Left ventricle myocardium inferior (tissue), 1 donor: ENCODE data around the gene NMT1. TPM values are rescaled to one million over a fixed set of nuclear protein-coding genes. Genes with fewer than 3 reads are reported as not detected.
A peak's percentile ranks its signal among the peaks of the same experiment; 100 is the strongest.

ENCODE experiments used
- DNase-seq: peaks from one replicate; pipeline ENCODE4 v3.0.0-alpha.2; 2020
- H3K27ac ChIP-seq: fragments of 200-600 bp; replicated peaks from 2 replicates; pipeline ENCODE4 v1.8.0; 2021
- H3K27me3 ChIP-seq: fragments of 200-600 bp; 2 replicates; pipeline ENCODE4 v1.8.0; 2021; ENCODE audit warnings: low read depth
- H3K36me3 ChIP-seq: fragments of 200-600 bp; 2 replicates; pipeline ENCODE4 v1.8.0; 2021
- H3K4me1 ChIP-seq: fragments of 200-600 bp; 2 replicates; pipeline ENCODE4 v1.8.0; 2021
- H3K4me3 ChIP-seq: fragments of 200-600 bp; 2 replicates; pipeline ENCODE4 v1.8.0; 2021; ENCODE audit warnings: mild to moderate bottlenecking, moderate library complexity
- H3K9me3 ChIP-seq: fragments of 200-600 bp; replicated peaks from 2 replicates; pipeline ENCODE4 v1.8.0; 2021
- intact Hi-C: fragments of 100-400 bp; cut with micrococcal nuclease; formaldehyde crosslinking; loops from one replicate; pipeline ENCODE4 v1.11.0; 2022
- total RNA-seq: library from RNA; stranded (reverse); fragmentation: NEBNext Ultra II Directional; extraction: Animal tissue kit (Norgen Biotek cat#: 25700); gene quantifications from one replicate; pipeline ENCODE4 v1.2.1, GENCODE V29; 2021
- TF ChIP-seq, protein P1 (sequence below): fragments of 200-600 bp; IDR thresholded peaks from 2 replicates; pipeline ENCODE4 v1.8.0; 2021; ENCODE audit warnings: antibody characterized with exemption, mild to moderate bottlenecking, borderline replicate concordance
- donor health status: DM: no; HTN: yes; CAD: no; lungs with severe emphysema.

NMT1 gene
- total RNA-seq, 1 donor from 2014 or later = 86.0 TPM

DNA sequence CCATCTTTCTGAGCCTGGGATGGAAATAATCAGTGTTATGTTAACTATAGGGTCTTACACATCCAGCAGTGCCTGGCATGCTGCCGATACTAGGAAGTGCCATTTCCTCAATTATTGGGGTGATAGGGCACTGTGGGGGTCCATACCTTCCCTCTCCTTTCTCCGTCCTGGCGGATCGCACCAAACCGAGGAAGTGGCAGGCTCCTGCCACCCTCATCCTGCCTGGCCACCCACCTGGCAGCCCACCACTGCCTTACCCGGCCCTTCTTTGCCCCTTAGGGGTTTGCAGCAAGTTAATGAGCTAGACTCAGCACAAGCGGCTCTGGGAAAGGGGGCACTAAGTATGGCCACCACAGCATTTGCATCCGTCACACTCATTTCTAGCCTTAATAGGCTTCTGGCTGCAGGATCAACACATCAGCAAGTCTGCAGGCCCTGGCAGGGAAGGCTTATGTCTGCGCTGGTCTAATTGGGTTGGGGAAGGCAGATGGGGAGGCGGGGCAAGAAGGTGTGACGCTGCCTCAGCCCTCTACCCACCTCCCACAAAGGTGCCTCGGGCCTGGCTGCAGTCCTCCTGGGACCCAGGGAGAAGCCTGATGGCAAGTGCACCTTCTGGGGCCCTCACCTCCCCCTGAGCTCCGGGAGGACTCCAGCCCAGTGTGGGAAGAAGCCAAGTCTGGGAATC is 38.3 kb upstream of the NMT1 start:
- peak overlapping the region; percentile 82 for H3K27ac ChIP-seq
- H3K4me3 ChIP-seq = no peak overlapping the region
- DNase-seq = no peak
- H3K27me3 ChIP-seq = peaks cover 5% of the 10 kb centered on the region
- TF ChIP-seq, protein P1, sequence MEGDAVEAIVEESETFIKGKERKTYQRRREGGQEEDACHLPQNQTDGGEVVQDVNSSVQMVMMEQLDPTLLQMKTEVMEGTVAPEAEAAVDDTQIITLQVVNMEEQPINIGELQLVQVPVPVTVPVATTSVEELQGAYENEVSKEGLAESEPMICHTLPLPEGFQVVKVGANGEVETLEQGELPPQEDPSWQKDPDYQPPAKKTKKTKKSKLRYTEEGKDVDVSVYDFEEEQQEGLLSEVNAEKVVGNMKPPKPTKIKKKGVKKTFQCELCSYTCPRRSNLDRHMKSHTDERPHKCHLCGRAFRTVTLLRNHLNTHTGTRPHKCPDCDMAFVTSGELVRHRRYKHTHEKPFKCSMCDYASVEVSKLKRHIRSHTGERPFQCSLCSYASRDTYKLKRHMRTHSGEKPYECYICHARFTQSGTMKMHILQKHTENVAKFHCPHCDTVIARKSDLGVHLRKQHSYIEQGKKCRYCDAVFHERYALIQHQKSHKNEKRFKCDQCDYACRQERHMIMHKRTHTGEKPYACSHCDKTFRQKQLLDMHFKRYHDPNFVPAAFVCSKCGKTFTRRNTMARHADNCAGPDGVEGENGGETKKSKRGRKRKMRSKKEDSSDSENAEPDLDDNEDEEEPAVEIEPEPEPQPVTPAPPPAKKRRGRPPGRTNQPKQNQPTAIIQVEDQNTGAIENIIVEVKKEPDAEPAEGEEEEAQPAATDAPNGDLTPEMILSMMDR = no peak
- H3K36me3 ChIP-seq = peaks cover 8% of the 10 kb centered on the region
- H3K4me1 ChIP-seq = peaks cover 46% of the 10 kb centered on the region
- H3K9me3 ChIP-seq = no peaks in the 10 kb centered on the region
- intact Hi-C loops = no loop called here

DNA sequence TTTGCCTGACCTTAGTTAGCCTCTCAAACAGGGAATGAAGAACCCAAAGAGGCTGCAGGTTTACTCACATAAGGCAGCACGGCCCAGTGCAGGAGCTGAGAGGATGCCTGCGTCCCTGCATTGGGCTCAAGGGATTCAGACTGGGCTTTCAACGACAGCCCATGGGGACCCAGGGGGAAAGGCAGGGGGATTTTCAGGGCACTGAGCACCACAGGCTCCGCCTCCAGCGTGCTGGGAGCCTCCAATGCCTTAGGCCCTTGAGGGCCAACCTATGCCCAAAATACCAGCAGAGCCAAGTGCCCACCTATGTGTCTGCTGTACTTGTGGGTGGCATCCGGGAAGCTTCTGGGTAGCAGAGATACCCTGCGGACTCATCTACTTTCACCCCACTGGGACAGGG is 32.0 kb upstream of the NMT1 start:
- Histone ChIP-seq H3K4me1 (peaks cover 3% of the 10 kb centered on the region), H3K36me3 (peaks cover 62% of the 10 kb centered on the region)

DNA sequence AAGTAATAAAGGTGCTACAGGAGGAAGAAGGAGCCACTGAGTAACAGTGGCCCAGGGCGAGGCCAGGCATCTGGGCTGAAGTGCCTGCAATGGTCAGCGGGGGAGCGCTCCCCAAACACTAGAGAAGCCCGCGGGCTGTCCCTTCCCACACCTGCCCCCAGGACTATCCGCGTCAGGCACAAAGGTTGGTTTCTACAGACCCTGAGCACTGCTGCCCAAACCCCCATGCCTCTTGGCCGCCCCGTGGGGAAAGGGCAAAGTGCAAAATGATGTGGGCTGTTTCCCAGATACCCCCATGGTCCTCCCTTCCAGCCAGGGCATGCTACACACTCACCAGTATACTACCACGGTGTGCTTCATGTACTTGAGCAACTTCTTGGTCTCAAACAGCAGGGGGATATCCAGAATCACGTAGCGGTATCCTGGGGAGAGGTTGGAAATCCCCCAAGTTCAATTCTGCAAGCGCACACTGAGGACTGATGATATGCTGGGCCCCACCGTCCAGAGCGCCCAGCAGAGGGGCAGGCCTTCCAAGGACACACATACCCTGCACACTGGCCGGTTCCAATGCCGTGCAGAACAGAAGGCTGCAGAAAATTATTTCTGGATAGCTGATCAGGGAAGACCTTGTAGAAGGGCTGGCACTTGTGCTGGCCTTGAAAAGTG is 31.2 kb upstream of the NMT1 start:
- peaks cover 3% of the 10 kb centered on the region for H3K4me1 ChIP-seq
- no peaks in the 10 kb centered on the region for H3K9me3 ChIP-seq
- intact Hi-C loops = no loop called here
- DNase-seq = no peak
- H3K36me3 ChIP-seq = peaks cover 68% of the 10 kb centered on the region
- H3K27ac ChIP-seq = no peak overlapping the region
- no peaks in the 10 kb centered on the region for H3K27me3 ChIP-seq
- TF ChIP-seq, protein P1 = no peak
- H3K4me3 ChIP-seq = no peak overlapping the region

More for the DNA sequence above, 32.0 kb upstream of the NMT1 start:
- DNase-seq = no peak
- intact Hi-C loops = no loop called here
- Histone ChIP-seq H3K4me3 (no peak overlapping the region), H3K27ac (no peak overlapping the region), H3K9me3 (no peaks in the 10 kb centered on the region), H3K27me3 (no peaks in the 10 kb centered on the region)
- TF ChIP-seq, protein P1 = no peak

DNA sequence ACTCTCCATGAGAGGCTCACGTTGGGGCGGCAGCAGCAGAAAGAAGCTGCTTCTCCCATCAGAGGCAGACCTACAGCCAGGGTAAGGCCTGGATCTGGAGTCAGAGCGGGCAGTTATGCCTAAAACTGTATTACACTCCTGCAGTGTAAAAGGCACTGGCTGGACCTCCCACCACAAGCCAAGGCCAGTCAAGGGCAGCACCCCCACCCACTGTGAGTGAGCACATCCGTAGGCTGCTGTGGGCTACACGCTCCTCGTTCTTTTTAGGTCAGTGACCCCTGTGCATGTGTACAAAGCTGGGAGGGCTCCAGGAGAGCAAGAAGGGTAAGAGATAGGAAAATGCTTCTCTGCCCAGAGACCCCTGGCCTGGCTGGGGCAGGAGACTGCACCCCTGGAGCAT is 30.4 kb upstream of the NMT1 start:
- Histone ChIP-seq H3K4me1 (peaks cover 3% of the 10 kb centered on the region), H3K4me3 (no peak overlapping the region), H3K9me3 (no peaks in the 10 kb centered on the region), H3K27me3 (no peaks in the 10 kb centered on the region), H3K27ac (no peak overlapping the region), H3K36me3 (peaks cover 68% of the 10 kb centered on the region)
- TF ChIP-seq, protein P1 = no peak
- DNase-seq = no peak
- intact Hi-C loops = no loop called here

DNA sequence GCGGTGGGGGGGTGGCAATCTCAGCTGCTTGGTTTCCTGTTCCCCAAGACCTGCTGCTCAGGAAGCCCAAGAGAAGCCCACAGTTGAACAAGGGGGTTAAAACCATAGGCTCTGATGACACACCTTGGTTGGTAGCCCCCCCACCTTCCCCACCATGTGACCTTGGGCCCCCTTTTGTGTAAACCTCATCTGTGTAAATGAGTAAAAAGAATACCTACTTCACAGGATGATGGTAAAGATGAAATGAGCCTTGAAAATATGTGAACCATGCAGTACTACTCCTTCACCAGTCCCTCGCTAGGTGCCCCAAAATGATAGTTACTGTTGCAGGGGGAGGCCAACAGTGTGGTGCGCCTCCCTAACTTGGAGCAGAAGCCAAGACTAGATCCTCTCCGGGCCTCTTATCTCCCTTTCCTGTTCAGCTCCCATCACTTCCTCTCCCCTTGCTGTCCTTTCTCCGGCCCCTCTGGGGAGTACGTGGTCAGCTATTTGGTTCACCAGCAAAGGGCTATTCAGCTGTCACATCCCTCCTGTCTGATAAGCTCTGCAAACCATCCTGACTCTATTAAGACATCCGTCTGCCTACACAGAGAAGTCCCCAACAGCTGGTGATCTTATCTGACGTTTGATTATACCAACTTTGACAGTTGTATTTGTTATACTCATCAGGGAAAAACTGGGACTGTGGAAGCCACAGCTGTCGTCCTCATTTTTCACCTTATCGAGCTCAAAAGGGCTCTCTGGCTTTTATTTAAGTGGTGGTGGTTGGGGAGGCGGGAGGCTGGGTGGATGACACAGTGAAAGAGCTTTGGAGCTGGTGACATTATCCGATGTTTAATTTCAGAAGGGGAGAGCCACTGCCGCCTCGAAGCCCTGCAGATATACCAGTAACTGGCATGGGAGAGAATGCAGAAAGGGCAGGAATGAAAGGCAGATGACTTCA is 29.6 kb upstream of the NMT1 start:
- H3K4me3 ChIP-seq = no peak overlapping the region
- H3K27ac ChIP-seq = no peak overlapping the region
- peaks cover 3% of the 10 kb centered on the region for H3K4me1 ChIP-seq
- H3K9me3 ChIP-seq = no peaks in the 10 kb centered on the region
- no peak for DNase-seq
- intact Hi-C loops = no loop called here
- peaks cover 66% of the 10 kb centered on the region for H3K36me3 ChIP-seq
- no peaks in the 10 kb centered on the region for H3K27me3 ChIP-seq
- TF ChIP-seq, protein P1 = no peak
